Fibroblast of mammary gland (primary cell): ENCODE measurements around the gene HABP2.
A peak's percentile ranks its signal among the peaks of the same experiment; 100 is the strongest.

Source experiments
- DNase-seq: peaks from one replicate; pipeline ENCODE4 v3.0.0-alpha.2; 2010; ENCODE audit warnings: low read depth
- H3K4me3 ChIP-seq: 2 replicates; pipeline ENCODE4 v1.5.1; 2011; ENCODE audit warnings: low read depth, mild to moderate bottlenecking, low read length, moderate library complexity; ENCODE audit not compliant: control insufficient read depth
- CTCF ChIP-seq: conservative IDR thresholded peaks from 2 replicates; pipeline ENCODE4 v1.5.1; 2011; ENCODE audit warnings: low read depth, low read length, inconsistent platforms; ENCODE audit not compliant: control insufficient read depth, insufficient read depth

Gene HABP2

GRCh38 chr10:113520261-113520660 lies 32.6 kb upstream of the HABP2 start:
- no peak overlapping the region for H3K4me3 ChIP-seq
- TF ChIP-seq CTCF: no peak
- DNase-seq: no peak

GRCh38 chr10:113520690-113521474 lies 32.0 kb upstream of the HABP2 start:
- TF ChIP-seq CTCF: peak; percentile 99
- DNase-seq: peak; percentile 73
- H3K4me3 ChIP-seq: no peak overlapping the region

- TF ChIP-seq CTCF: no peak
- no peak for DNase-seq
- no peak overlapping the region for H3K4me3 ChIP-seq
Measured at GRCh38 chr10:113521475-113521795, 31.4 kb upstream of the HABP2 start.

GRCh38 chr10:113522460-113522859 lies 30.4 kb upstream of the HABP2 start:
- no peak for TF ChIP-seq CTCF
- H3K4me3 ChIP-seq: no peak overlapping the region
- DNase-seq: no peak

- no peak for TF ChIP-seq CTCF
- no peak for DNase-seq
- H3K4me3 ChIP-seq: no peak overlapping the region
Measured at GRCh38 chr10:113523071-113523470, 29.8 kb upstream of the HABP2 start.

- no peak for DNase-seq
- no peak for TF ChIP-seq CTCF
Measured at GRCh38 chr10:113523628-113524027, 29.2 kb upstream of the HABP2 start.

GRCh38 chr10:113524120-113524519 lies 28.7 kb upstream of the HABP2 start:
- TF ChIP-seq CTCF: no peak
- no peak for DNase-seq
- no peak overlapping the region for H3K4me3 ChIP-seq

More at GRCh38 chr10:113523628-113524027, 29.2 kb upstream of the HABP2 start:
- H3K4me3 ChIP-seq: no peak overlapping the region
